ENCODE measurements around the gene EIF2B5.
"Not testable (repeated sequence)": the region's sequence is repeated elsewhere in the genome, so short reads cannot be mapped to it uniquely, and the experiment has no call there.

EIF2B5 gene

GRCh38 chr3:184135149-184135910, at the start of gene EIF2B5:
Gene EIF2B5 (plus strand): TSS chr3:184135358. CDS start chr3:184135386, 28 bp downstream.
- DNase-seq (ENCODE audit: low spot score): peak; percentile 97

GRCh38 chr3:184085389-184085852, 49.7 kb upstream of the EIF2B5 start:
- DNase-seq (ENCODE audit: low spot score): no peak

GRCh38 chr3:184092199-184092598, 43.0 kb upstream of the EIF2B5 start:
- DNase-seq (ENCODE audit: low spot score): no peak

DNA sequence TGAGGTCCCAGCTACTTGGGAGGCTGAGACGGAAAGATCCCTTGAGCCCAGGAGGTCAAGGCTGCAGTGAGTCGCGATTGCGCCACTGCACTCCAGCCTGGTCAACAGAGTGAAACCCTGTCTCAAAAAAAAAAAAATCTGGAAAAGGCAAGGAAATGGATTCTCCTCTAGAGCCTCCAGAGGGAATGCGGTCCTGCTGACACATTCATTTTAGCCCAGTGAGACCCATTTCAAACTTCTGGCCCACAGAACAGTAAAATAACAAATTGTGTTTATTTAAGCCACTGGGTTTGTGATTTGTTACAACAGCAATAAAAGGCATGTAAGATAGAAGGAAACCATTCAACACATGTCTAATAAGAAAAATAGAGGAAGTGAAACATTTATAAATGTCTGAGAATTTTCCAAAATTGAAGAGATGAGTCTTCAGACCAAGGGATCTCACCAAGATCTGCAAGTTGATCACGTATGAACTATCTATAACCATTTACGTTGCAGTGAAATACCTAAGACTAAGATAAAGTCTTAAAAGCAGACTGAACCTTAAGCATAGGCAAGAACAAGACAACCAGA, 38.3 kb upstream of the EIF2B5 start, which contains the start of gene HTR3E:
Gene HTR3E, plus strand, starts transcription at position 254 of the 573 bp plus-strand sequence. CDS start 466 bp downstream, outside the sequence.
- DNase-seq (ENCODE audit: low spot score): no peak

DNA sequence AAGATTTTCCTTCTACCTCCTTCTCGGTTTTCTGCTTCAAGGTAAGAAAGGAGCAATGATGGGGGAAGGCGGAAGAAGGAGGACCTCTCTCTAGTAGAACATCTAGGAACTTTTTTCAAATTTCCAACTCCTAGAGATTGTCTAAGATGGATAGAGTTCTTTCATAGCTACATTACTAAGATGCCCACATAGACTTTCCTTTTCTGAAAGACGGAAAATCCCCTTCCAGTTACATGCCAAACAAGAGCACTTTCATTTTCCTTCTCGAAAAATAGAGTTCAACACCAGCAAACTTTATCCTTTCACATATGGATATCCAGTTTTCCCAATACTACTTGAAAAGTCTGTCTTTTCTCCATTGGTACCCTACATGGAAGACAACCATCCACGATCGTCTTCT, 37.6 kb upstream of the EIF2B5 start:
- no peak for DNase-seq (ENCODE audit: low spot score)

DNA sequence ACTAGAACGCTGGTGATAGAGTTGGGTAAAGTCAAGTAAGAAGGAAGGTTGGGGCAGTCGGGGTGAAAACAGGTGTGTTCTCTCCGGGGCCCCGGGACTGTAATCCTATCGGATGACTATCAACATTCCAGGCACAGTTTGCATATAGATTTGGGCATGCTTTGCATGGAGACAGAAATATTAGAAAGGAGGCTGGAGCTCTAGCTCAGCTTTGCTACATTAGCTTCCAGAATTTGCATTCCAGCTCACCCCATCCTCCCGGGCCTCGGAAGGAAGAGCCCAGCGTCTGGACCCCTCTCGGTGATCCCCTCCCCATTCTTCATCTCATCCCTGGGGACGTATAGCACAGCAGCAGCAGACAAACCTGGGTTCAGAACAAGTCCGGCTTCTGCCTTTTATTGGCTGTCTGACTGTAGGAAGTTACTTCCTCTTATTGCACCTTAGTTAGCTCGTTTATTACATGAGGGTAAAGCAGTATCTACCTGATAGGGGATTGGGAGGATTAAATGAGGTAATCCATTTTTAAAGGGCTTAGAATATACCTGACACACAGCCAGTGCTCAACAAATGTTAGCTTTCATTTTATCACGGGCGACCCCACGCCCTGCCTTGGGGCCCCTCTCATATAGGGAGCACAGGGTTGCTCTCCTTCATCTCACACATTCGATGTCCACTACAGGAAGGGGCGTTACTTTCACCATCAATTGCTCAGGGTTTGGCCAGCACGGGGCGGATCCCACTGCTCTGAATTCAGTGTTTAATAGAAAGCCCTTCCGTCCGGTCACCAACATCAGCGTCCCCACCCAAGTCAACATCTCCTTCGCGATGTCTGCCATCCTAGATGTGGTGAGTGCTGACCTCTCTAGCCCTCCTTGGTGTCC, 35.1 kb upstream of the EIF2B5 start:
- DNase-seq (ENCODE audit: low spot score): no peak

- DNase-seq (ENCODE audit: low spot score): no peak
These were observed 24.8 kb upstream of the EIF2B5 start for GRCh38 chr3:184110316-184110725.

DNA sequence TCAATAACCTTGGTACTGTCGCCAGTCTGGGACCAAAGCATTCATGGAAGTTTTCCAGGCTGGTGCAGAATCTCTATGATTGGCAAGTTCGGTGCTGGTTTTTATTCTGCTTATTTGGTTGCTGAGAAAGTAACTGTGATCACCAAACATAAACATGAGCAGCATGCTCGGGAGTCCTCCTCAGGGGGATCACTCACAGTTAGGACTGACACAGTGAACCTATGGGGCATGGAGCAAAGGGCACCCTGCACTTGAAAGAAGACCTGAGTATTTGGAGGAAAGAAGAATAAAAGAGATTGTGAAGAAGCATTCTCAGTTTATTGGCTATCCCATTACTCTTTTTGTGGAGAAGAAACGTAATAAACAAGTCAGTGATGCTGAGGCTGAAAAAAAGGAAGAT, 19.1 kb upstream of the EIF2B5 start:
- DNase-seq (ENCODE audit: low spot score): no peak

DNA sequence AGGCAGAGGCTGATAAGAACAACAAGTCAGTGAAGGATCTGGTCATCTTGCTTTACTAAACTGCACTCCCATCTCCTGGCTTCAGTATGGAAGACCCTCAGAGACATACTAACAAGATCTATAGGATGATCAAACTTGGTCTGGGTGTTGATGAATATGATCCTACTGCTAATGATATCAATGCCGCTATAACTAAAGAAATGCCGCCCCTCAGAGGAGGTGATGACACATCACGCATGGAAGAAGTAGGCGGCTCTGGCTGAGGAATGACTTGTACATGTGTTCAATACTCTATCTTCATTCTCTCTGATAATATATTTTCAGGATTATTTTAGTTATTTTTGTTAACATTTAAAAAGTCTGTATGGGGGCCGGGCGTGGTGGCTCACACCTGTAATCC, 17.5 kb upstream of the EIF2B5 start:
- no peak for DNase-seq (ENCODE audit: low spot score)

- not testable (repeated sequence) for DNase-seq (ENCODE audit: low spot score)
These were observed 14.1 kb upstream of the EIF2B5 start for GRCh38 chr3:184121031-184121430.

GRCh38 chr3:184126006-184126405, 9.2 kb upstream of the EIF2B5 start:
- DNase-seq (ENCODE audit: low spot score): no peak

DNA sequence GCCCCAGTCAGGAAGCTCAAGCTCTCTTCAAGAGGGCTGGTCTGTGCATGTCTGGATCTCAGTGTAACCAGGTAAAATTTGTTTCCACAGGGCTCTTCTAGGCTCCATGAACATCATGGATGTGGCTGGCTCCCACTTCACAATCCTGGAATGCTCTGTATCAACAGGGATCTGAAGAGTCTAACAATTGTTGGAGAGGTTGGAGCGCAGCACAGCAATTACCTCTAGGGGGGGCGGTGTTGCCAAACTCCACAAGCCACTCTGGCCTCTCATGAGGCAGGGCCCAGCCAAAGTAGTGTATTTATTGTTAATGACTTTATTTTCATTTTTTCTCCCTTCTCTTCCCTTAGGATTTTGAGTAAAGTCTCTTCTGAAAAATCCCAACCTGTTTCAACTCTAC, 6.1 kb upstream of the EIF2B5 start:
- DNase-seq (ENCODE audit: low spot score): no peak

- DNase-seq (ENCODE audit: low spot score): no peak
These were observed 2.2 kb upstream of the EIF2B5 start for GRCh38 chr3:184132945-184133344.

DNA sequence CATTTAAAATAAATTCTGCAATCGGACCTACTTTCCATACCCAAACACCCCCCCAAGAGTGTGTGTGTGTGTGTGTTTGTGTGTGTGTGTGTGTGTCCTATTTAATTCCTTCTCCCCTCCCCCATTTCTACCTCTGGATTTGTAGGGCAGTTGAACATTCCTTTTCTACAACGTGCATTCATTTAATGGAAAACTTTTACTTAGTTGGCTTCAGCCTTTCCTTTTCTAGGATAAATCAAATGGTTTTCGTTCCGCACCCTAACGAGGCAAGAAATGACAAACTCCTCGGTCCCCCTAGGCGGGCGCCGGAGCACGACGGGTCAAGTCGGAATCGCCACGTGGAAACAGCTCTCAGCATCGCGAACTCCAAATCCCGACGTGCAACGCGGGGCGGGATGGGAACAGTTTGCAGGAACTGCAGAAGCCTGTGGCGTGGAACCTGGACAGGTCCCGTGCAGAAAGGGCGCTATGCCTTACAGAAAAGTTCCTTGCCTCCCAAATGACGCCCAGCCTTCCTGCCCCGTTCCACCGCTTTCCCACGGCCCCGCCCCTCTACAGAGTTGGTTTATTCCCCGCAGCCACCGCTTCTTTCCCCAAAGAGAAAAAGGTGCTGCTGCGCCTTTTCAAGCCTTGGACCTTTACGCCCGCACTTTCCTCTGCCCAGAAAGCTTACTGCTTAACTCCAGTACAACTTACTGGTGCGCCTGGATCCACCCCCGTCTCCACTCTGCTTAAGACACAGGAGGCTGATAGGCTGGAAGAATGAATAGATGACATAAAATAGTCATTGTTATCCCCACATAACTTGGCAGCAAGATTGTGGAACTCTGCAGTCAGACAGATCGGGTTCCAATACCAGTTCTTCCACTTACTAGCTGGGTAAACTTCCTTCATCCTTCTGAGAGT, 1.1 kb upstream of the EIF2B5 start:
- peak; percentile 83 for DNase-seq (ENCODE audit: low spot score)

DNA sequence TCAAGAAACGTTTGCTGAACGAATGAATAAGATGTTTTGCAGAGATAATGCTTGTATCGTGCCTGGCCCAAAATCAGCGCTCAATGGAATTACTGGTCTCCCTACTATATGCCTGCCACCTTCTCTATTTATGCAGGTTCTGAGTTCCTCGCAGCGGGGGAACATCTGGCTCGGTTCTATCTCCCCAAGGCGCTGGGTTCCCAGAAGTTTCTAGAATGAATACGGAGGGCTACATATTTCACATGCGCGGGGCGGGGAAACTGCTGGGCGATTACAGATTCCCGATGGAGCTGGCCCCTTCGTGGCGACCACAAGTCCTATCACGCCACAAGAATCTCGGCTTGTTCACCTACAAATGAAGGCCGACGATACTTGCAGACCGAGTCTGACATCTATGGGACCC, 411 bp upstream of the EIF2B5 start:
- DNase-seq (ENCODE audit: low spot score): peak; percentile 74

GRCh38 chr3:184135911-184136260, 728 bp downstream of the EIF2B5 start:
- peak; percentile 25 for DNase-seq (ENCODE audit: low spot score)

- no peak for DNase-seq (ENCODE audit: low spot score)
These were observed 5.3 kb downstream of the EIF2B5 start for GRCh38 chr3:184140436-184140835.

DNA sequence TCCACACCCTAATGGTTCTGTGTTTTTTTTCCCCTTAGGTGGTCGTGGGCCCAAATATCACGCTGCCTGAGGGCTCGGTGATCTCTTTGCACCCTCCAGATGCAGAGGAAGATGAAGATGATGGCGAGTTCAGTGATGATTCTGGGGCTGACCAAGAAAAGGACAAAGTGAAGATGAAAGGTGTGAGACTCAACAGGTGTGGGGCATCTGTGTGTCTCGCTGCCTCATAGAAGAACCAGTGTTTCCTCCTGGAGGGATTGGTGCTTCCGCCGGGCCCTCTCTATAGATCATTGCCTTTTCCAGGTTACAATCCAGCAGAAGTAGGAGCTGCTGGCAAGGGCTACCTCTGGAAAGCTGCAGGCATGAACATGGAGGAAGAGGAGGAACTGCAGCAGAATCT, 7.0 kb downstream of the EIF2B5 start:
- DNase-seq (ENCODE audit: low spot score): no peak

- no peak for DNase-seq (ENCODE audit: low spot score)
These were observed 8.2 kb downstream of the EIF2B5 start for GRCh38 chr3:184143327-184143726.

GRCh38 chr3:184144505-184144904, 9.3 kb downstream of the EIF2B5 start:
- no peak for DNase-seq (ENCODE audit: low spot score)

GRCh38 chr3:184145111-184145524, 10.0 kb downstream of the EIF2B5 start:
- DNase-seq (ENCODE audit: low spot score): no peak

Data from pons (tissue), 1 donor.